ENCODE results near the gene EPGN. TPM values are rescaled to one million over a fixed set of nuclear protein-coding genes. Genes with fewer than 3 reads are reported as not detected.

The EPGN gene
- total and polyA plus RNA-seq, 2 of the 13 experiments (the other 11 are each of a cell fraction or from before 2014, with no cell fraction given), result not detected

GRCh38 chr4:74258963-74259362 lies 49.3 kb upstream of the EPGN start:
- Histone ChIP-seq H3K4me3 (replicated peaks in 1 of 3; ENCODE audit: insufficient read depth in 1 of 3, low read depth in 2 of 3, low read length in 3 of 3) (no peak overlapping the region), H2AFZ (ENCODE audit: low read length) (no peak overlapping the region), H4K20me1 (ENCODE audit: insufficient read depth, low read length) (no peaks in the 10 kb centered on the region), H3K27ac (ENCODE audit: extremely low read length, insufficient read depth, low read length) (no peak overlapping the region), H3K27me3 (ENCODE audit: control insufficient read depth in 1 of 2, insufficient read depth in 2 of 2, low read length in 2 of 2) (no peaks in the 10 kb centered on the region), H3K9me3 (ENCODE audit: low read length) (peaks cover 5% of the 10 kb centered on the region), H3K9ac (ENCODE audit: insufficient read depth, low read depth, low read length) (no peak overlapping the region), H3K36me3 (replicated peaks in 1 of 2; ENCODE audit: control insufficient read depth in 1 of 2, insufficient read depth in 2 of 2, low read length in 2 of 2) (no peaks in the 10 kb centered on the region), H3K79me2 (ENCODE audit: insufficient read depth, low read length) (no peaks in the 10 kb centered on the region), H3K4me1 (ENCODE audit: insufficient read depth, low read length) (no peaks in the 10 kb centered on the region), H3K4me2 (ENCODE audit: low read depth, low read length) (no peak overlapping the region)
- 92% methylated on average over 1 of the region's 1 CpG for WGBS (ENCODE audit: low lambda C conversion rate)
- ChIA-PET POLR2A (no interaction called here), CTCF (ENCODE audit: low intra/inter-chr PET ratio, low total read pairs) (no interaction called here)
- in situ Hi-C loops (cut with HindIII; ENCODE audit: extremely low pct_ligation_motif_present, low pct_unique_long_range_greater_than_20kb), result no loop called here
- ATAC-seq (no peak), FAIRE-seq (no peak), DNase-seq (ENCODE audit: low spot score) (no peak)
- TF ChIP-seq ZFP1 (CRISPR knock-in tag; IDR thresholded peaks at IDR 0.05) (no peak), KLF11 (CRISPR knock-in tag; IDR thresholded peaks at IDR 0.05) (no peak), KDM1A (CRISPR knock-in tag; IDR thresholded peaks at IDR 0.05) (no peak), NFYC (CRISPR knock-in tag; IDR thresholded peaks at IDR 0.05) (no peak), THYN1 (CRISPR knock-in tag; IDR thresholded peaks at IDR 0.05; ENCODE audit: borderline replicate concordance, low read depth) (no peak), ZIK1 (CRISPR knock-in tag; IDR thresholded peaks at IDR 0.05; ENCODE audit: borderline replicate concordance, low read depth) (no peak), ZNF839 (CRISPR knock-in tag; IDR thresholded peaks at IDR 0.05; ENCODE audit: borderline replicate concordance) (no peak), ELF1 (CRISPR knock-in tag; IDR thresholded peaks at IDR 0.05) (no peak), EHMT2 (IDR thresholded peaks at IDR 0.05; ENCODE audit: borderline replicate concordance, low read depth, low read length) (no peak), RBFOX2 (IDR thresholded peaks at IDR 0.05; ENCODE audit: low read depth, low read length) (no peak), HNF1A (IDR thresholded peaks at IDR 0.05; ENCODE audit: low read depth) (no peak), HNF1A (CRISPR knock-in tag; IDR thresholded peaks at IDR 0.05; ENCODE audit: borderline replicate concordance) (no peak), ZBTB2 (CRISPR knock-in tag; IDR thresholded peaks at IDR 0.05; ENCODE audit: low read depth) (no peak), DMAP1 (CRISPR knock-in tag; IDR thresholded peaks at IDR 0.05) (no peak), TP53 (CRISPR knock-in tag; conservative IDR thresholded peaks at IDR 0.05) (no peak), PTBP1 (IDR thresholded peaks at IDR 0.05; ENCODE audit: low read depth, low read length, poor library complexity, severe bottlenecking) (no peak), RNF219 (CRISPR knock-in tag; IDR thresholded peaks at IDR 0.05) (no peak), TFDP1 (CRISPR knock-in tag; IDR thresholded peaks at IDR 0.05; ENCODE audit: borderline replicate concordance) (no peak), ZZZ3 (CRISPR knock-in tag; IDR thresholded peaks at IDR 0.05; ENCODE audit: borderline replicate concordance) (no peak)
- BruUV-seq (replicated peaks), result no TSS peak
- intact Hi-C loops (cut with micrococcal nuclease; ENCODE audit: unreplicated experiment), result no loop called here
